ENCODE measurements around the gene RPRD2. TPM values are rescaled to one million over a fixed set of nuclear protein-coding genes. Genes with fewer than 3 reads are reported as not detected.
A peak's percentile ranks its signal among the peaks of the same experiment; 100 is the strongest.

RPRD2 gene
- total and polyA plus RNA-seq, 7 donors = 4.2 to 26.7 (median 16.2) TPM

- Histone ChIP-seq H3K4me1 (peaks cover 0 to 6% (median 2%) of the 10 kb centered on the region in 4 donors), H3K27ac (peak within 1 kb of the TSS; percentile 41 to 73 (median 66)), H3K27me3 (no peaks in the 10 kb centered on the region), H3K36me3 (peaks cover 0 to 33% (median 17%) of the 10 kb centered on the region in 4 donors), H3K4me3 (peak within 1 kb of the TSS in 3 of 4 donors; percentile 18 to 31 (median 31)), H3K9me3 (no peaks in the 10 kb centered on the region)
- intact Hi-C loops (cut with DNase I) = no loop called here
- peak; percentile 87 for DNase-seq
- WGBS, 2 donors = 46 to 63% methylated on average over 7 of the region's 7 CpGs
- TF ChIP-seq POLR2AphosphoS5 (IDR thresholded peaks at IDR 0.05) = peak; percentile 15 to 44 (median 36)
- no peak for TF ChIP-seq EP300 (IDR thresholded peaks at IDR 0.05)
Observed at GRCh38 chr1:150507912-150508864, 144.2 kb downstream of the RPRD2 start, which contains the start of gene ECM1. ECM1 (plus strand) TSS chr1:150508109; CDS start chr1:150508210, 101 bp downstream.

- H3K9me3 ChIP-seq = no peaks in the 10 kb centered on the region
- peak overlapping the region in 2 of 4 donors; percentile 69 to 73 for H3K27ac ChIP-seq
- DNase-seq = no peak
- H3K27me3 ChIP-seq = no peaks in the 10 kb centered on the region
- intact Hi-C loops (cut with DNase I) = no loop called here
- H3K4me3 ChIP-seq = peak overlapping the region in 3 of 4 donors; percentile 18 to 31 (median 31)
- 73 to 77% methylated on average over 4 of the region's 4 CpGs for WGBS, 2 donors
- H3K4me1 ChIP-seq = peaks cover 0 to 6% (median 2%) of the 10 kb centered on the region in 4 donors
- H3K36me3 ChIP-seq = peaks cover 0 to 32% (median 17%) of the 10 kb centered on the region in 4 donors
- TF ChIP-seq CTCF (IDR thresholded peaks at IDR 0.05) (no peak), POLR2A (IDR thresholded peaks at IDR 0.05) (no peak), EP300 (IDR thresholded peaks at IDR 0.05) (no peak), POLR2AphosphoS5 (IDR thresholded peaks at IDR 0.05) (no peak)
Observed at GRCh38 chr1:150508982-150509381, 145.0 kb downstream of the RPRD2 start.

GRCh38 chr1:150511551-150511950 is 147.6 kb downstream of the RPRD2 start:
- TF ChIP-seq EP300 (IDR thresholded peaks at IDR 0.05) (no peak), POLR2A (IDR thresholded peaks at IDR 0.05) (no peak), CTCF (IDR thresholded peaks at IDR 0.05) (no peak), POLR2AphosphoS5 (IDR thresholded peaks at IDR 0.05) (no peak)
- DNase-seq = no peak
- Histone ChIP-seq H3K4me1 (peaks cover 0 to 25% (median 17%) of the 10 kb centered on the region in 4 donors), H3K36me3 (peaks cover 0 to 7% (median 4%) of the 10 kb centered on the region in 4 donors), H3K27me3 (no peaks in the 10 kb centered on the region), H3K9me3 (no peaks in the 10 kb centered on the region), H3K4me3 (no peak overlapping the region), H3K27ac (no peak overlapping the region)
- intact Hi-C loops (cut with DNase I) = no loop called here
- 86 to 94% methylated on average over 12 of the region's 12 CpGs for WGBS, 2 donors

- DNase-seq = no peak
- intact Hi-C loops (cut with DNase I) = no loop called here
- 86 to 93% methylated on average over 17 of the region's 17 CpGs for WGBS, 2 donors
Observed at GRCh38 chr1:150511985-150512660, 148.2 kb downstream of the RPRD2 start.

More at GRCh38 chr1:150511985-150512660, 148.2 kb downstream of the RPRD2 start:
- no peak overlapping the region for H3K4me3 ChIP-seq
- TF ChIP-seq CTCF (IDR thresholded peaks at IDR 0.05) = no peak
- no peak for TF ChIP-seq POLR2AphosphoS5 (IDR thresholded peaks at IDR 0.05)
- no peak for TF ChIP-seq EP300 (IDR thresholded peaks at IDR 0.05)
- TF ChIP-seq POLR2A (IDR thresholded peaks at IDR 0.05) = no peak
- no peaks in the 10 kb centered on the region for H3K9me3 ChIP-seq
- H3K36me3 ChIP-seq = peaks cover 0 to 3% (median under 1%) of the 10 kb centered on the region in 4 donors
- peaks cover 0 to 31% (median 21%) of the 10 kb centered on the region in 4 donors for H3K4me1 ChIP-seq
- no peaks in the 10 kb centered on the region for H3K27me3 ChIP-seq
- no peak overlapping the region for H3K27ac ChIP-seq

All from sigmoid colon (tissue), 7 donors.